GM21390 (cell line): Measurements from ENCODE around the gene MAN2B2.
A peak's percentile ranks its signal among the peaks of the same experiment; 100 is the strongest.
"Not testable (repeated sequence)": the region's sequence is repeated elsewhere in the genome, so short reads cannot be mapped to it uniquely, and the experiment has no call there.

Experiments used
- ATAC-seq: cut with Tn5 transposase; IDR thresholded peaks from one replicate; pipeline ENCODE4 v1.9.1; 2021; ENCODE audit not compliant: unreplicated experiment

The MAN2B2 gene

DNA sequence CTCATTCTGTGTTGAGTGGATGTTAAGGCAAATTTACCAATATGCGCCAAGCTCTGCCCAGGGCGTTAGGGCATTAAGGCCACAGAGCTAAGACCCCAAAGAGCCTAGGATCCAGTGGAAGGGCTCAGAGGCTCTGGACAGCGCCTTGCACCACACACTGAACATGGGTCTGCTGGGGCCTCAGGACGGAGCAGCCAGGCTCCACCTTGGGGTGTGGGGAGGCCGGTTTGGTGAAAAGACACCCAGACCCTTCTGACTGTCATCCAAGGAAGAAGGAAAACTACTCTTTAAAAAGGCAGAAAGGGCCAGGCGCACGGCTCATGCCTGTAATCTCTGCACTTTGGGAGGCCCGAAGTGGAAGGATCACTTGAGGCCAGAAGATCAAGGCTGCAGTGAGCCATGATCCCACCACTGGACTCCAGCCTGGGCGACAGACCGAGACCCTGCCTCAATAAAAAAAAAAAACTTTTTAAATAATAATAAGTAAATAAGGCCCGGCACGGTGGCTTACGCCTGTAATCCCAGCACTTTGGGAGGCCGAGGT lies 64.2 kb downstream of the MAN2B2 start:
- no peak for ATAC-seq

DNA sequence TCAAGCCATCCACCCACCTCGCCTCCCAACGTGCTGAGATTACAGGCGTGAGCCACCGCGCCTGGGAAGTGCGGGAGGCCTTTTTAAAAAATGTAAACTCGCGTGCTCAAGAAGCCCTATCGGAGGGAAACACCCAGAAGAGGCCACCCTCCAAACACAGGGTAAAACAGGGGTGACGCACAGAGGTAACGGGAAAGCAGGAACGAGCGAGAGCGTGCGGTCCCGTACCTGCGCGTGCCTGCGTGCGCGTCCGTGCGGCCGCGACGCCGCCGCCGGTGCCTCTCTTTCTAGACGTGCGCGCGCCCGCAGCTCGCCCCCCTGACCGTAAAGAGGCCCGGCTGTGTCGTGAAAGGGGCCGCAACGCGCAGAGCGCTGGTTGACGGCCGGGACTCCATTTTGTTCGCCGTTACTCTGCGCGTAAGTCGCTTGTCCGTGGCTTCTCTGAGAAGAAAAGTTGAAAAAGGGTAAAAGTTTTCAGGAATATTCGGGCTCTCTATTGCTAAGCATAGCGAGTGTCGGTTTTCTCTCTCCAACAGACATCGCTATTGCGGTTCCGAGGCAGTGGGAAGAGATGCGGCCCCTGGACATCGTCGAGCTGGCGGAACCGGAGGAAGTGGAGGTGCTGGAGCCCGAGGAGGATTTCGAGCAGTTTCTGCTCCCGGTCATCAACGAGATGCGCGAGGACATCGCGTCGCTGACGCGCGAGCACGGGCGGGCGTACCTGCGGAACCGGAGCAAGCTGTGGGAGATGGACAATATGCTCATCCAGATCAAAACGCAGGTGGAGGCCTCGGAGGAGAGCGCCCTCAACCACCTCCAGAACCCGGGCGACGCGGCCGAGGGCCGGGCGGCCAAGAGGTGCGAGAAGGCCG lies 65.5 kb downstream of the MAN2B2 start, which contains the start of gene MRFAP1:
TSS of gene MRFAP1 (plus strand) at position 394 of the 872 bp plus-strand sequence. CDS start at position 572, 178 bp downstream.
- ATAC-seq = peak; percentile 78

GRCh38 chr4:6641164-6641970 lies 66.4 kb downstream of the MAN2B2 start:
- peak; percentile 23 for ATAC-seq

DNA sequence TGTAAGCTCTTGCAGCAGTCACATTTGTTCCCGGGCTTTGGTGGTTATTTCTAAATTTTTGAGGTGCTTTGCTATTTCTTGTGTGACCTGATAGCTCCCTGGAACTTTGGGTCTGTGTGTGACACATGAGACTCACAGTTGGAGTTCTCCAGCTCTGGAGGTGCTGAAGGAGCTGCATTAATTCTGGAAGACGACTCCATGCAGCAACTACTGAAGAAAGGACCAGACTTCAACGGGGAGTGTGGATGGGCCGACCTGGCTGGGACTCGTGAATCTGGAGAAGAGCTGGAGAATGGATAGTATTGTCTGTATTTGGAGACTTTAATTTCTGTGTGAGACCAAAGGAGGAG lies 67.0 kb downstream of the MAN2B2 start:
- ATAC-seq = no peak

DNA sequence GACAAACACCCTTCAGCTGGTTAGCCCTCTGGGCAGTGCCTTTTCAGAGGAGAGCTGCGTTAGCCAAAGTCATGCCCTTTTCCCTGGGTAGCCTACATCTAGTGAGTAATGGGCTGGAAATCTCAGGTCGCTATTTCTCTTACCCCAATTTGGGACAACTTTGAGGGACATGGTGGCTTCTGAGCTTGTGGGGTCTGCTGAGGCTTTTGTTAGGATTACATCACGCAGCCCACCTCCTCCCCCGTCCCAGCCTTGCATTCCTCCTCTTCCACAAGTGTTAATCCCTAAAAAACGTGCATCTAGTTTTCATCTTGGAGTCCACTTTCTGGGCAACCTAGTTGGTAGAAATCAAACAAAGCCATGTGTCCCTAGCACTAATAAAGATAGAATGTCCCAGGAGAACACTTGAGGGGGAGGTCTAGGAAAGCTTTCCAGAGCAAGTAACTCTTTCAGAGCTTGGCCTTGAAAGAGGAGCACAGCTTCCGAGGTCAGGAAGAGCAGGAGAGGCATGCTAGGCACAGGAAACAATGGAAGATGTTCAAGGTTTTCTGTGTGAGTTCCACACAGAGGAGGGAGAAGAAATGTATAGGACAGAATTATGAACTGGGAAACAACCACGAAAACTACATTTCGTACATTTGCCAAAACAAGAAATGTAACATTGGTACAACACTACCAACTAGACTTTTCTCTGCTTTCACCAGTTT lies 68.3 kb downstream of the MAN2B2 start:
- ATAC-seq = no peak

DNA sequence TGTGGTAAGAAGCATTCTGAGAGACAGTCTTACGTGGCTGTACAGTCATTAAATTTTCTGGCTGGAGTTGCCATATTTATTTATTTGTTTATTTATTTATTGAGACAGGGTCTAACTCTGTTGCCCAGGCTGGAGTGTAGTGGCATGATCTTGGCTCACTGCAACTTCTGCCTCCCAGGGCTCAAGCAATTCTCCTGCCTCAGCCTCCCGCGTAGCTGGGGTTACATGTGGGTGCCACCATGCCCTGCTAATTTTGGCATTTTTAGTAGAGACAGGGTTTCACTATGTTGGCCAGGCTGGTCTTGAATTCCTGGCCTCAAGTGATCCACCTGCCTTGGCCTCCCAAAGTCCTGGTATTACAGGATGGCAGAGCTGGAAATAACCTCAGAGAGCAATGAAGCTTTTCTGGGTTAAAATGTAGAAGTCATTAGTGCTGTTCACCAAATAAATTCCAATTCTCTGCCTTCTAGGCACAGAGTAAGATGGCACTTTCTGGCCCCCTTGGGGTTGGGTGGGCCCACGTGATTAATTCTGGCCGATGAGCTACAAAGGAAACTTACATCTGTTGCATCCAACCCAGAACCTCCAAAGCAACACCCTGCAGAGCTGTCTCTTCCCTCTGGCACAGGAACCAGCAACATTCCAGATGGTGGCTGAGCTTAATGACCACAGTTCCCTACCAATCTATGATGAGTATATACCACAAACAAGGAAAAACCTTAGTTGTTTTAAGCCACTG lies 70.0 kb downstream of the MAN2B2 start:
- no peak for ATAC-seq

DNA sequence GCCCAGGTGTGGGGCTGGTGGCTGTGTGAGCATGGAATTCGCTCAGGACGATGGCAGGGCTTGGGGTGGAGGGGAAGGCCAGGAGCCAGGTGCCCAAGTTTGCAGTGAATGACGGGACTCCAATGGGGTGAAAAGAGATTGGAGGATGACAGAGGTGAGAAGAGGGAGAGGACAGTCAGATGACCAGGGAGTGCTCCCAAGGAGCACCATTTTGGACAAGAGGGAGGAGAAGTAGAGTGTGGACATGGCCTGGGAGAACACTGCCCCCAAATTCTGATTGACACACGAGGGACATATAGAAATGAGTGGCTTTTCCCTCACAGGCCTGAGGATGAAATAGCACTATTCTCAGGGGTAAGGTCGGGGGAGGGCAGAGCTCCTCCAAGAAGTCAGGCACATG lies 72.2 kb downstream of the MAN2B2 start:
- ATAC-seq = no peak

- ATAC-seq = no peak
Measured at GRCh38 chr4:6647582-6648230, 72.7 kb downstream of the MAN2B2 start.

DNA sequence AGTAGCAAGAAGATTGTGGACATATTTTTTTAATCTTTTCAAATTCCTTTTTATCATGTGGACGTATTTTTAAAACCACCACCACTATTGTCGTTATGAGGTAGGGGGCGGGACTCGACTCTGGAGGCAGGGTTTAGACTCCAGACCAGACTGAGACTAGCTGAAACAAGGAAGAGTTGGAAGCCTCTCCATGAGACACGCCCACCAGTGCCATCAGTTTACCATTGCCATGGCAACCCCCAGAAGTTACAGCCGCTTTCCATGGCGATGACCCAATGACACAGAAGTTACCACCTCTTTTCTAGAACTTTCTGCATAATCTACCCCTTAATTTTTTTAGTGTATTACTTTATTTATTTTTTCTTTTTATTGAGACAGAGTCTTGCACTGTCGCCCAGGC lies 74.2 kb downstream of the MAN2B2 start:
- ATAC-seq = no peak

DNA sequence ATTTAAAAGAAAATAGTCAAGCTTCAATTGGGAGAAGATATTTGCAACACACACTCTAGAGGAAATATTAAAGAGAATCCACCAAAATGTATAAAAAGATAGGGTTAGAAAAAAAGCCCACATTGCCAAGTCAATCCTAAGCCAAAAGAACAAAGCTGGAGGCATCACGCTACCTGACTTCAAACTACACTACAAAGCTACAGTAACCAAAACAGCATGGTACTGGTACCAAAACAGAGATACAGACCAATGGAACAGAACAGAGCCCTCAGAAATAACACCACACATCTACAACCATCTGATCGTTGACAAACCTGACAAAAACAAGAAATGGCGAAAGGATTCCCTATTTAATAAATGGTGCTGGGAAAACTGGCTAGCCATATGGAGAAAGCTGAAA lies 79.2 kb downstream of the MAN2B2 start:
- not testable (repeated sequence) for ATAC-seq

GRCh38 chr4:6655291-6655690 lies 80.3 kb downstream of the MAN2B2 start:
- not testable (repeated sequence) for ATAC-seq

DNA sequence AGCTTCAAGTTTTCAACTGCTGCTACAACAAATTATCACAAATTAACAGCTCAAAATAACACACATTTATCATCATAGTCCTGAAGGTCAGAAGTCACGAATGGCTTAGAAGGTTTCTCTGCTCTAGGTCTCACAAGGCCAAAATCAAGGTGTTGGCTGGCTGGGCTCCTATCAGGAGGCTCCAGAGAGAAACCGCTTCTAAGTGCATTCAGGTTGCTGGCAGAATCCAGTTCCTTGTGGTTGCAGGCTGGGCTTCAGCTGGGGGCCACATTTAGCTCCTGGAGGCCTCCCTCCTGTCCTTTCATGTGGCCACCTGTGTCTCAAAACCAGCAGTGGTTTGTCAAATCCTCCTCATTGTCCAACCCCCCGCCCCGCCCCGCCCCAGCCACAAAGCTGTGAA lies 80.9 kb downstream of the MAN2B2 start:
- ATAC-seq = no peak

- ATAC-seq = no peak
Measured at GRCh38 chr4:6657242-6658208, 82.5 kb downstream of the MAN2B2 start.

- ATAC-seq = no peak
Measured at GRCh38 chr4:6658209-6658595, 83.2 kb downstream of the MAN2B2 start.

DNA sequence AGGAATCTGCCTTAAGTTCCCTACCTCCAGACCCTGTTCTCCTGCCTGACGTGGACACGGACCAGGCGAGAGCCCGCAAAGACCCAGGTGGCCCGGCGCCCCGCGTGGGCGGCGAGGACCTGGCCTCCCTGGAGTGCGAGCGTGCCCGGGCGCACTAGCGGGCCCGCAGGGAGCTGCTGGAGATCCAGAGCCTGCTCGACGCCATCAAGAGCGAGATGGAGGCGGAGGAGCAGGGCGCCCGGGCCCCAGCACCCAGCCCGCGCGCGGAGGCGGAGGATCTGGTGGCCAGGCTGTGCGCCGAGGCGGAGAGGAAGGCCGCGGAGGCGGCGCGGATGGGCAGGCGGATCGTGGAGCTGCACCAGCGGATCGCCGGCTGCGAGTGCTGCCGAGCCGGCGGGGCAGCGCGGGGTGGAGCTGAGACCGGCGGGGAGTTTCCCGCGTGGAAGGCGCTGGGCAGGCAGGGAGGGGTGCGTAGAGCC lies 83.6 kb downstream of the MAN2B2 start:
- ATAC-seq = no peak

GRCh38 chr4:6659897-6660296 lies 84.9 kb downstream of the MAN2B2 start:
- no peak for ATAC-seq

DNA sequence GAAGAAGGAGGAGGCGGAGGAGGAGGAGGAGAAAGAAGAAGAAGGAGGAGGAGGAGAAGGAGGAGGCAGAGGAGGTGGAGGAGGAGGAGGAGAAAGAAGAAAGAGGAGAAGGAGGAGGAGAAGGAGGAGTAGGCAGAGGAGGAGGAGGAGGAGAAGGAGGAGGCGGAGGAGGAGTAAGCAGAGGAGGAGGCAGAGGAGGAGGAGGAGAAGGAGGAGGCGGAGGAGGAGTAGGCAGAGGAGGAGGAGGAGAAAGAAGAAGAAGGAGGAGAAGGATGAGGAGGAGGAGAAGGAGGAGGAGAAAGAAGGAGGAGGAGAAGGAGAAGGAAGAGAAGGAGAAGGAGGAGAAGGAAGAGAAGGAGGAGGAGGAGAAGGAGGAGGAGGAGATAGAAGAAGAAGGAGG lies 85.4 kb downstream of the MAN2B2 start:
- no peak for ATAC-seq

DNA sequence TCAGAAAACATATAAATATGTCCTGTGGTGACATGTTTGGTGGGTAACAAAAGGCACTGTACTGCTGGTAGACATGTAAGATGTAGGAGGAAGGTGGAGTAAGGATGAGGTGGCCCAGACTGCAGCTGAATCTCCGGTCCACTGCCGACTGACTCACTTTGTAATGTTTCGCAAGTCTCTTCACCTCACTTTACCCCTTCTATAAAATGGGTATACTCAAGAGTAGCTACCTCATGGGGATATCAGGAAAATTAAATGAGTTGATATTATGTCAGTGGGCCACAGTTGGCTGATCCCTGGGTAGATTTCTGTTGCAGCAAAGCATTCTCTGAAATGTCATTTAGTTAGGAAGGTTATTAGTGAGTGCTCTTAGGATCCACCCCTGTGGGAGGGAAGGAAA lies 87.6 kb downstream of the MAN2B2 start:
- ATAC-seq = no peak
